Left lung (tissue), 10 donors: ENCODE data around the gene UCKL1. TPM values are rescaled to one million over a fixed set of nuclear protein-coding genes. Genes with fewer than 3 reads are reported as not detected.
"Not testable (repeated sequence)": the region's sequence is repeated elsewhere in the genome, so short reads cannot be mapped to it uniquely, and the experiment has no call there.

Experiments used
- ATAC-seq: fragments of 200-7000 bp; cut with Tn5 transposase; one replicate; pipeline ENCODE4 v1.9.1; 2020; ENCODE audit warnings: moderate library complexity
- DNase-seq, 4 donors: peaks; one replicate each; pipeline ENCODE4 v3.0.0-alpha.2; 2013 to 2020
- H3K27ac ChIP-seq, 2 donors: fragments of 200-600 bp; sonication (generic) in 1 of 2; one replicate each; pipeline versions ENCODE4 v1.5.0 to v1.8.0; 2020 to 2021
- H3K27me3 ChIP-seq, 2 donors: fragments of 200-600 bp; sonication (generic) in 1 of 2; one replicate each; pipeline versions ENCODE4 v1.5.0 to v1.8.0; 2020 to 2021
- H3K36me3 ChIP-seq, 2 donors: fragments of 200-600 bp; sonication (generic) in 1 of 2; one replicate each; pipeline versions ENCODE4 v1.5.0 to v1.8.0; 2020 to 2021
- H3K4me1 ChIP-seq, 2 donors: fragments of 200-600 bp; one replicate each; pipeline ENCODE4 v1.8.0; 2021
- H3K4me3 ChIP-seq, 2 donors: fragments of 200-600 bp; sonication (generic) in 1 of 2; one replicate each; pipeline versions ENCODE4 v1.5.0 to v1.8.0; 2020 to 2021; ENCODE audit warnings: mild to moderate bottlenecking in 1 of 2
- H3K9me3 ChIP-seq, 2 donors: fragments of 200-600 bp; sonication (generic) in 1 of 2; one replicate each; pipeline versions ENCODE4 v1.5.0 to v1.8.0; 2020 to 2021
- CTCF ChIP-seq, 2 donors: fragments of 200-600 bp; sonication (generic) in 1 of 2; IDR thresholded peaks; one replicate each; pipeline versions ENCODE4 v1.5.0 to v1.8.0; 2021; ENCODE audit warnings: antibody characterized with exemption in 2 of 2
- intact Hi-C, 2 donors: fragments of 100-400 bp; cut with DNase I; formaldehyde crosslinking; loops; one replicate each; pipeline versions ENCODE4 v1.11.2 to v1.14.2; 2022
- polyA plus RNA-seq, 6 donors: library from polyadenylated mRNA; unstranded; fragments of 120-200 nt; gene quantifications; one replicate each; pipeline ENCODE4 v1.2.1, GENCODE V29; 2013; ENCODE audit not compliant: insufficient read length in 6 of 6
- total RNA-seq, 2 donors: library from RNA; stranded (reverse); fragmentation: NEBNext Ultra II Directional; extraction: Animal tissue kit (Norgen Biotek cat#: 25700); gene quantifications; one replicate each; pipeline ENCODE4 v1.2.1, GENCODE V29; 2021
- donor health status: DM: no; HTN: yes; CAD: no.
- donor health status: DM: no; HTN: no; CAD: no.

Gene UCKL1
- total and polyA plus RNA-seq, 8 donors = 26.7 to 68.8 (median 53.2) TPM

DNA sequence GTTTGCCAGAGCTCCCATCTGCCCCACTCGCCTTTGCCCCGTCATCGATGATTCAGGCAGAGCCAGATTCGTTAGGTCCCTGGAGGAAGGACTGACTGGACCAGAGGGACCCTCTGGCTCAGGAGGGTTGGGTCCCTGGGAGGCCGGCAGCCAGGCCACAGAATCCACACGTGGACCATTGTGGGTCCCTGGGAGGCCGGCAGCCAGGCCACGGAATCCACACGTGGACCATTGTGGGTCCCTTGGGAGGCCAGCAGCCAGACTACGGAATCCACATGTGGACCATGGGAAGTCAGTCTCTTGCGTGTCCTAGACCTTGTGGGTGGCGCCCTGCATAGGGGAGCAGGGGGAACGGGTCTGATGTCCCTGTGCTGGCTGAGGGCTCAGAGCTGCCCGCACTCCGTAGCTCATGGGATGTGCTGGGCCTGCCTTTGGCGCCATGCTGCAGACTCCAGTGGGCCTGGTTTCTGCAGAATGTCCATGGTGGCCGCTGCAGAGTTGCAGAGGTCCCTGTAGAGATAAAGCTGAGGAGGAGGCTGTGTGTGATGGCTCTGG, 23.5 kb downstream of the UCKL1 start:
- H3K36me3 ChIP-seq = peaks cover 0 to 100% of the 10 kb centered on the region in 2 donors
- no peak overlapping the region for H3K4me3 ChIP-seq
- H3K27me3 ChIP-seq = no peaks in the 10 kb centered on the region
- no peaks in the 10 kb centered on the region for H3K9me3 ChIP-seq
- TF ChIP-seq CTCF (IDR thresholded peaks at IDR 0.05) = no peak
- no peak for ATAC-seq
- no peak overlapping the region for H3K27ac ChIP-seq
- no peak for DNase-seq
- intact Hi-C loops = no loop called here
- H3K4me1 ChIP-seq = no peaks in the 10 kb centered on the region

- no peaks in the 10 kb centered on the region for H3K4me1 ChIP-seq
- no peak for TF ChIP-seq CTCF (IDR thresholded peaks at IDR 0.05)
- H3K27ac ChIP-seq = no peak overlapping the region
- no peaks in the 10 kb centered on the region for H3K9me3 ChIP-seq
- H3K4me3 ChIP-seq = no peak overlapping the region
- intact Hi-C loops = no loop called here
- no peak for ATAC-seq
- H3K27me3 ChIP-seq = no peaks in the 10 kb centered on the region
- no peak for DNase-seq
- peaks cover 0 to 94% of the 10 kb centered on the region in 2 donors for H3K36me3 ChIP-seq
Observed at GRCh38 chr20:63931735-63932134, 24.5 kb downstream of the UCKL1 start.

DNA sequence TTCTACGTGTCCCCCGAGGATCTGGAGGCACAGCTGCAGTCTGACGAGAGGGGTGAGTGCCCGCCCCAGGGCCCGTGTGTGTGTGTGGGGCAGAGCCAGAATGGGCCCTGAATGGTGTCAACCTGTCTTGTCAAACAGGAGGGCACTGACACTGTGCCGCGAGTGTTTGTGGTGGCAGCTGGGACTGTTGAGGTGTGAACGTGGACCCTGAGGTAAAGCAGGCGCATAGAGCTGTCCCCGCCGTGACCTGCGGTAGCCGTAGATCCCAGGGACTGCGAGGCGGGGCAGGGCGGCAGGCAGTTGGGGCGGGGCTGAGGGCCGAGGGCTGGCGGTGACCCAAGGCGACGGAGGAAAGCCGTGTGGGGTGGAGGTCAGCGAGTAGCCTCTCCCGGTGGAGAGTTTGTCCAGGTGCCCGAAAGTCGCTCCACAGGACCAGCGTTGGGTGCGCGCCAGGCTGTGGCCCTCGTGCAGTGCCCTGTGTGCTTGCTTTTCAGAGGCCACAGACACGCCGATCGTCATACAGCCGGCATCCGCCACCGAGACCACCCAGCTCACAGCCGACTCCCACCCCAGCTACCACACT, 25.2 kb downstream of the UCKL1 start:
- TF ChIP-seq CTCF (IDR thresholded peaks at IDR 0.05) = no peak
- H3K27ac ChIP-seq = no peak overlapping the region
- ATAC-seq (no peak), DNase-seq (no peak)
- no peaks in the 10 kb centered on the region for H3K4me1 ChIP-seq
- no peak overlapping the region for H3K4me3 ChIP-seq
- H3K9me3 ChIP-seq = no peaks in the 10 kb centered on the region
- intact Hi-C loops = no loop called here
- H3K27me3 ChIP-seq = no peaks in the 10 kb centered on the region
- H3K36me3 ChIP-seq = peaks cover 0 to 91% of the 10 kb centered on the region in 2 donors

- ATAC-seq, intact Hi-C loops, H3K4me1 ChIP-seq, H3K27me3 ChIP-seq, DNase-seq, H3K9me3 ChIP-seq, H3K4me3 ChIP-seq, H3K27ac ChIP-seq: not testable (repeated sequence)
- H3K36me3 ChIP-seq = peaks cover 0 to 82% of the 10 kb centered on the region in 2 donors
Observed at GRCh38 chr20:63929473-63929883, 26.7 kb downstream of the UCKL1 start.

DNA sequence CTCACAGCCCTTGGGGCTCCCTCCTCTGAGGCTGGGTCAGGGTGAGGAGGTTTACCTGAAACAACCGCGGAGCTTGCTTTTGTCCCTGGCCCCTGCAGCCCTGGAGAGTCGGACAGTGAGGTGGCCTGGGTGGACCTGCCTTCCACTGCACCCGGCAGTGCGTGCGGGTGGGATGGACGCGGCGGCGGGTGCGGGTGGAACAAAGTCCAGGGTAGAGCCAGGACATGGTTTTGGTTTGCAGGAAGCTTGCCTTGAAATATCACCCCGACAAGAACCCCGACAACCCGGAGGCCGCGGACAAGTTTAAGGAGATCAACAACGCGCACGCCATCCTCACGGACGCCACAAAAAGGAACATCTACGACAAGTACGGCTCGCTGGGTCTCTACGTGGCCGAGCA, 27.1 kb downstream of the UCKL1 start:
- Histone ChIP-seq H3K4me1 (no peaks in the 10 kb centered on the region), H3K4me3 (no peak overlapping the region), H3K36me3 (peaks cover 0 to 82% of the 10 kb centered on the region in 2 donors), H3K27ac (no peak overlapping the region), H3K9me3 (no peaks in the 10 kb centered on the region), H3K27me3 (no peaks in the 10 kb centered on the region)
- ATAC-seq (no peak), DNase-seq (no peak)
- no peak for TF ChIP-seq CTCF (IDR thresholded peaks at IDR 0.05)
- intact Hi-C loops = no loop called here

- Histone ChIP-seq H3K27me3 (no peaks in the 10 kb centered on the region), H3K4me1 (no peaks in the 10 kb centered on the region), H3K27ac (no peak overlapping the region), H3K36me3 (peaks cover 0 to 68% of the 10 kb centered on the region in 2 donors), H3K9me3 (no peaks in the 10 kb centered on the region), H3K4me3 (no peak overlapping the region)
- ATAC-seq (no peak), DNase-seq (no peak)
- TF ChIP-seq CTCF (IDR thresholded peaks at IDR 0.05) = no peak
- intact Hi-C loops = no loop called here
Observed at GRCh38 chr20:63926298-63926697, 29.9 kb downstream of the UCKL1 start.
